NCI-H2029 treated with DMSO at 0.1 percent for 48 hours (cell line): ENCODE measurements around the gene FANCI.

Source experiments
- DNase-seq: peaks from one replicate; lab custom pipeline; 2025; lab: John Stamatoyannopoulos, UW

Gene FANCI

DNA sequence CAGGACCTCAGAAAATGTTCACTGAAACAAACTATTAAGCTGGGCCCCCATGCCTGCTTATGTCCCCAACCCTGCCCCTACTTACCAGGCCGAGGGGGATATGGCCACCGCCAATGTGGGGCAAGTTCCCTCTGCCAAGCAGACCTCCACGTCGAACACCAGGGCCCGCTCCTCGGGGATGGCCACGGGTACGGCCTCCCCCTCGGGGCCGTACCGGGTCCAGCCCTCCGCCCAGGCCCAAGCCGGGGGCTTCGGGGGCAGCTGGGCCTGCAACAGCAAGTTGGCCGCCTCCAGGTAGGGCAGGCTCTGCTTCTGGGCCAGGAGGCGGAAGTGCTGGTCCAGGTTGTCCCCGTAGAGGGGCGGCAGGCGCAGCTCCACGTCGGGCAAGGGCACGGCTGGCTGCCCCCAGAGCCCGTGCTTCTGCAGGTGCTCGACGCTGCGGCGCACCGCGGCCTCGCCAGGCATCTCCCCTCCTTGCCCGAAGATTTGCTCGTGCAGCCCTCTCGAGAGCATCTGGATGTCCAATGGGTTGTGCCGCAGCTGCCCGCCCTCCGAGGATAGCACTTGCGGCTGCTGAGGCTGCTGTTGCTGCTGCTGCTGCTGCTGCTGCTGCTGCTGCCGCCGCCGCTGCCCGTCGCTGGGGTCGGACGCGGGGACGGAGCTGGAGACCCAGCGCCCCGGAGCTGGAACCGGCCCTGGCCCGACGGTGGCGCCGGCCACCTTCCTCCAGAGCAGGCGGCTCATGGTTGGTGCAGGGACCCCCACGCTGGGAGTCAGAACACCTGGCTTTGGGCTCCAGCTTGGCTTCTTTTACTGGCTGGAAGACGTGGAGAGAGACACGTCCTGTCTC is 89.5 kb downstream of the FANCI start:
- DNase-seq: no peak

DNA sequence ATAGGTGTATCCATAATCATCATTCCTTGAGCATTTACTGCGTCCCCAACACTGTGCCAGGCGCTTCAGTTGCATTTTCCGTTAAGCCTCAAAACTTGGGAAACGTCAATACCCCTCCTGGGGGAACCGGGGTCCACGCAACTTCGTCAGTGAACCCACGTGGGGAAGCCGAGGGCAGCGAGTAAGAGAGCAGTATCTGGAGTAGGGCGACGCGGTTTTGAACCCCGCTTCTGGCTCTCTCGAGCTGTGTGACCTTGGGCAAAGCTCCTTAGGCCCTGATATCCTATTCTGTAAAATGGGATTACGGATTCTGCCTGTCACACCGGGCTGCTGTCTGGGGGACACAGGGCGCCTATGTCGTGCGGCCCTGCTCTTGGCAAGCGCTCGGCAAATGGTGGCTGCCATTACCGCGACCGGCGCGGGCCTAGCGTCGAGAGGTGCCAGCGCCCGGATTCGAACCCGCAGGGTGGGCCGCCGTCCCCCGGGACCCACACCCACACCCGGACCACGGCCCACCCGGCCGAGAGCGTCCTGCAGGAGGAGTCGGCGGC is 90.3 kb downstream of the FANCI start:
- no peak for DNase-seq

DNA sequence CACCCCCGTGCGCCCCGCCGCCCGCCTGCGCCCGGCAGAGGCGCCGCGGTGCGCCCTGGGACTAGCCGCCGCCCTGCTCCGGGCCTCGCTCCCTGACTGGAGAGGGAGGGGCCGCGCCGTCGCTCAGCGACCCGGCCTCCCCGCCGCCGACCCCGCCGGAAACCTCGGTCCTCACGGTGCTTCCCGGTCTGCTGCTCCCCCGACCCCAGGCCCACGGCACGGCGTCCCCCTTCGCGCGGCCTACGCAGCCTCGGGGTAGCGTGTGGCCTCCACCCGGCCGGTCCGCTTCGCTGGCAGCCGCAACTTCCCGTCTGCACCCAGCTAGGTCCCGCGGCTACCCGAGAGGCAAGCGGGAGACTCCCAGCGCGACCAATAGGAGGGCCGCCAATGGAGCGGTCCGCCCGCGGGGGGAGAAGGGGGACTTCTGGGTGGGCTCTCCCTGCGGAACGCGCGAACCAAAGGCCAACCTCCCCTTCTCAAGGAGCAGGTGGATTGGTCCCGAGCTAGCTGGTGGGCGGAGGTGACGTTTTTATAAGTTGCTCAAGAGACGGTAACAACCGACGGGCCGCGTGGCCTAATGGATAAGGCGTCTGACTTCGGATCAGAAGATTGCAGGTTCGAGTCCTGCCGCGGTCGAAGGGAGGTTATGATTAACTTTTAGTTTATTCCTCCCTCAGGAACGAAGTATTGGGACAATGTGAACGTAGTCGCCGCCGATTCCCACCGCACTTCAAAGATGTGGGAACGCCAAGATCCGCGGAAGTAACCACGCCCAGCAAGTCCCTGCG is 90.9 kb downstream of the FANCI start, which contains the start of gene POLG:
TSS of gene POLG (minus strand) at position 315 of the 788 bp plus-strand sequence. CDS start 1,070 bp downstream, outside the sequence.
- DNase-seq: peak; percentile 49

DNA sequence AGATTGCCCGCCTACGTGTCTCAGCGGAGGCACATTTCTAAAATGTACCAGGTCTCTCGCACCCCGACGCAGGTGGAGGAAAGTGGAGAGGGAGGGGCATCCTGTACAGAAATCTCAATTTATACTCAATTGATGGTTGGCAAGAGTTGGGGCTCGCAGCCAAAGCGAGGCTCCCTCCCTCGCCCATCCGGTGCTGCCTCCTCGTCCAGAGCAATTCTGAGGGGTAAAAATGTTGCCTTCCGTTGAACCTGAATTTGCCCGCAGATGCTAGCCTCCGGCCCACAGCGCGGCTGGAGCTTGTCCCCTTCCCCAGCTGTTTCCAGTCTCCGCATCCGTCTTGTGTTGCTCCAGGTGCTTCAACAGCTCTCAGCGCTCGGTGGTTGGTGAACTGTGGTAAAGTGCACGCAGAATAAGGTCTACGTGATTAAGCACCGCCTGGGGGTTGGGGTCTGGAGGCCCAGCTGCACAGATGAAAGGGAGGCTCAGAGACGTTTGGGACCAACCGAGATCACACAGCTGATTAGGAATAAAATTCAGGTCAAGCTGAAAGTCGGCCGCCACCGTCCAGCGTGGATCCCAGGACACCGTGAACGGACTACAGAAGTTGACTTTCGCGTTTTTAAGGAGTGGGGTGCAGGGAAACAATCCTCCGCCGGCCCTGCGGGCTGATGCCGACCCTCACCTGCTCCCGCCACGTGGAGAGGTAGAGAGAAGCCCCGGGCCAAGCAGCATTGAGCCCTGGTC is 91.7 kb downstream of the FANCI start:
- DNase-seq: peak; percentile 23

DNA sequence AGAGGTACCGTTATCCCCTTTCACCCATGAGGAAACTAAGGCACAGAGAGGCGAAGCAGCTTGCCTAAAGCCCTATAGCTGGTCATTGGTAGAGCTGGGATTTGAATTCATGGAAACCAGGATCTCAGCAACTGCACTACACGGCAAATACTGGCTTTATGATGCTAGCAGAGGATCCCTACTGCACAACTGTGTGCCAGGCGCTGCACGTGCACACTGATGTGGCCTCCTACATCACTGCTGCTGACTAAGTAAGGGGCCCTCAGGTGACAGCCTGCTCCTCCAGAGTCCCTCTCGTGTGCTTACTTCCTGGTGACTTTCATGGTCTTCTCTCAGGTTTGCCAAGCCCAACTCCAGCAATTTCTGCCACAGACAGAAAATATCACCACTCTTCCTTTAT is 94.3 kb downstream of the FANCI start:
- no peak for DNase-seq

DNA sequence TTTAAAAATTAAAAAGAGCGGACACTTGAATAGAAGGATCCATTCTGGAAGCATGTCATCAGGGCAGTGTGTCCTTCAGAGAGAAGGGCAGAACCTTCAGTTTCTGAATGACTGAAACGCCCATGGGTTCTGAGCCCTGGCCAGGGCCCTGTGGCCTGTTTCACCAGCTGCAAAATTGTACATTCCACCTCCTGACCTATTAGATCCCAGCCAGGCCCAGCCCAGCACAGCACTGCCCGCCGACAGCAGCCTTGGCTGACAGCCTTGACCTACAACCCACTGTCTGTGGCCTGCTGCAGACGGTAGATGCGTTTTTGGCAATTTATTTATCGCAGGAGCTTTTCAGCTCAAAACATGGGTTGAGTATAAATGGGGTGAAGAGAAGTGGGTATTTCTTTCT is 96.8 kb downstream of the FANCI start:
- DNase-seq: no peak

DNA sequence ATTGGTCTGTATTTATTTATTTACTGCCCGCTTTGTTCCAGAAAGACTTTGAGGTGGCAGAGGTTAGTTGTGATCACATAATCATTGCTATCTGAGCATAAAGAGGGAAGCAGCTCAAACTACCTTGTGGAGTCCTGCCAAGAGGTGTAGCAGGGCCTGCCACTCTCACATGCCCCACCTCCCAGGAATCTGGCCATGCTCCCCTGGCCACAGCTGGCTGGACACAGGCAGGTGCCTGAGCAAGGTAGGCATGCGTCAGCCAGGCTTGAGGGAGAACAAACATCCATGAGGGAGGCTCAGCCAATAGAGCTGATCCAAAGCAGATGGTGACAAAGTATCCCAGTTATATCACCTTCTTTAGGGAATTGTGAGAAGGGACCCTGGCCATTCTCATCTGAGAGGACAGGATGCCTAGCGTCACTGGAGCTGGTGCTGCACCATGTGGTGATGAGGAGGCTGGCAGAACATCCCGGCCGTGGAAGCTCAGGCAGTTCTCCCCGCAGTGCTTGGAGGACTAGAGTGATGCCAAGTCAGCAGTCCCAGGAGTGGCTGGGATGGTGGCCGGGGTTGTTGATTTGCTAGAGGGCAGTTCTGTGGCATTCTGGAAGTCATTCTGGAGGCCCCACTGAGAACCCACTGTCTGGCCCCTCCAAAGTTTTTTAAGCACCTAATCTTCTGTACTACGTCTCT is 97.7 kb downstream of the FANCI start:
- DNase-seq: peak; percentile 39

DNA sequence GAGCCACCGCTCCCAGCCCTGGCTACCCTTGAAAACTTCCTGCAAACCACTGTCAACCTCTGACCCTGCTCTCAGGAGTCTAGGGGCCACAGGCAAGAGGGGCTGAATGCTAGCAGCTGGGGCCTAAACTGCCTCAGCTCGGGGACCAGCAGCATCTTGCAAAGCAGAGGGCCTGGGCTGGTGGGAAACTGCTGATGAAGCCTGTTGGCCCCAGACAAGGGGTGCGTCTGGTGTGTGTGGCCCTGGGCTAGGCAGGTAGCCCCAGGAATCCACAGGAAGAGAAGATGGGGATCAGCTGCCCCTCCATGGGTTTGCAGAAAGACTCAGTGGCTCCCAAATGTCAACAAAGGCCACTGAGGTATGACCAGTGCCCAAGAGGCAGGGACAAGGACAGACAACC is 99.1 kb downstream of the FANCI start:
- DNase-seq: no peak

DNA sequence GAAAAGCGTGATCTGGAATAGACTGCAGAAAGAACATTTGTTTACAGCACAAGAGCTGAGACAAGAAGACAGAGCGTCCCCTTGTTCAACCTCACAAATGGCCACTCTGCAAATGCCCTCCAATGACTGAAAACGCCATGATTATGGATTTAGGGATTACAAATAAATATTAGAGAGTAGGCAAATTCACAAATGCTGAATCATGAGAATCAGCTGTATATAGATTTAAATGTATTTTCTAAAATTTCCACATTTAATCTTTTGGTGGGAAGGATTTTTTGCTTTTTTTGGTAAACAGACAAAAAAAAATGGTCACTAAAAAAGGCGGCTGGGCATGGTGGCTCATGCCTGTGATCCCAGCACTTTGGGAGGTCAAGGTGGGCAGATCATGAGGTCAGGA is 101.5 kb downstream of the FANCI start:
- DNase-seq: no peak

DNA sequence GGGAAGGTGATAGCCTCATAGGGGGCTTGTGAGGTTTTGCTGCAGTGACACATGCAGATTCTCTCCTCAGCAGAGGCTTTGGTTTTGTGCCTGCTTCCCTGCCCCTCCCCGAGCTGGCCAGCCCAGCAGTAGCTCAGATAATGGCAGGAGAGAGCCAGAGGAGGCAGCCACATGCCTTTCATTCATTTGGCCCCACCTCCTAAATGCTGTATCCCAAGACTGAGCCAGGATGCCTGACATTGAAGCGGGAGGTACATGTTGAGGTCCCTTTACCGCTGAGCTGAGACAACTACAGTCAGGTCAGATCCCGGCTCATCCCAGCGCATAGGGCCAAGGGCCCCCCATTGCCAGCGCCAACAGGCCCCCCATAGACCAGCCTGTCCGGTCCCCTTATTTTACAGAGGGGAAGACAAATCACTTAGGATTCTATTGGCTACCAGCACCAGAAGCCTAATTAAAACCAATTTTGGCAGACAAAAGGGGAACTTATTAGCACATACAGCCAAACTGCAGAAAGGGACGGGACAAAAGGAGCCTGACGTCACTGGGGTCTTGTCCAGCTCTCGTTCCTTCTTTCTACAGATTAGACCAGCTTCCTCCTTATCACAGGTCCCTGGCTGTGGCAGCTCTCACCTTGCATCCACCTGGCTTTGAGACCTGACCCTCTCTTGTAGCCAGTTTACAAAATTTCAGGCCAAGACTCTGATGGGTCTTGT is 102.9 kb downstream of the FANCI start:
- no peak for DNase-seq

DNA sequence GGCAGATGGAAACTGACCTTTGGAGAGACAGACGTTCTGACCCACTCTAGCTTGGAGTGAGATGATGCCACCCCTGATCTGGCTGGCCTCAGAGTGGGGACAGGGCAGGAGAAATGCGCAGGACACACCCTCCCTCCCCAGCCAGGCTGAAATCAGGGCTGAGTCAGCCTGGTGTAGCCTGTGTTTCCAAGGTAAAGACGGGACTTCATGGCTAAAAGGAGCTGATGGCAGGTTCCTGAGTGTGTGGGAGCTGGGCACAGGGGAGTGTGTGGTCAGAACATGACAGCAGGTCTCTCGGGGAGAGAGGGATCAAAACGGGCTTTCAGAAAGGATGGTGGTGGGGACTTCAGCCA is 105.4 kb downstream of the FANCI start:
- DNase-seq: no peak

DNA sequence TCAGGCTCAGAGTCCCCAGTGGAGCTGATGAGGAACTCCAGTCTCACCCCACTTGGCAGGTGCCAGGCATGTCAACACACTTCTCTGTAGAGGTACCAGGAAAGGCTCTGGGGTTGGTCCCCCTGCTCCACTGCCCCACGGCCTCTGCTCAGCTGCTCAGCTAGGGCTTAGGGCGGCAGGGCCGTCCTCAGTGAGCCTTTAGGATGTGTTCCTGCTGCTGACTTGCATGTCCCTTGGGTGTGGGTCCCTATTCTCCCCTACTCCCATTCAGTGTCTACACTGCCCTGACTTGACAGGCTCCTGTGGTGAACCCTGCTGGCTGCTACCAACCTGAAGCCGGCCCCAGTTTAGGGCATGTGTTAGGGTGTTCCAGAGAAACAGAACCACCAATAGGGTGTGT is 108.7 kb downstream of the FANCI start:
- DNase-seq: no peak

DNA sequence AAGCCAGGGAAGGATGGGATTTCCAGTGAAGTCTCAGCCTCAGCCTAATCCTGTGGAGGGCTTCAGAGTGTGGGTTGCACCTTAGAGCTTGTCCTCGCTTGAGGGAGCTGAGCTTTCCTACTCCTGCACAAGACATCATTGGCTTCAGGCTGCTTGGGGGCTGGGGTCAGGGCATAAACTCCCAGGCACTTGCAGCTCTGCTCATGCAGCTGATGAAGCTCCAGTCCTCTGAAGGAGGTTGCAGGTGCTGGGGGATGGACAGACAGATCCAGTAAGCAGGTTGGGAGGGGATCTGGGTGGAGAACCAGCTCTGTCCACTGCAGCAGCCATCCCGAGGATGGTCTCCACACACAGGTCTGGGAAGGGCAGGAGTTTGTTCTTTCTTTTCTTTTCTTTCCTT is 110.2 kb downstream of the FANCI start:
- DNase-seq: no peak

DNA sequence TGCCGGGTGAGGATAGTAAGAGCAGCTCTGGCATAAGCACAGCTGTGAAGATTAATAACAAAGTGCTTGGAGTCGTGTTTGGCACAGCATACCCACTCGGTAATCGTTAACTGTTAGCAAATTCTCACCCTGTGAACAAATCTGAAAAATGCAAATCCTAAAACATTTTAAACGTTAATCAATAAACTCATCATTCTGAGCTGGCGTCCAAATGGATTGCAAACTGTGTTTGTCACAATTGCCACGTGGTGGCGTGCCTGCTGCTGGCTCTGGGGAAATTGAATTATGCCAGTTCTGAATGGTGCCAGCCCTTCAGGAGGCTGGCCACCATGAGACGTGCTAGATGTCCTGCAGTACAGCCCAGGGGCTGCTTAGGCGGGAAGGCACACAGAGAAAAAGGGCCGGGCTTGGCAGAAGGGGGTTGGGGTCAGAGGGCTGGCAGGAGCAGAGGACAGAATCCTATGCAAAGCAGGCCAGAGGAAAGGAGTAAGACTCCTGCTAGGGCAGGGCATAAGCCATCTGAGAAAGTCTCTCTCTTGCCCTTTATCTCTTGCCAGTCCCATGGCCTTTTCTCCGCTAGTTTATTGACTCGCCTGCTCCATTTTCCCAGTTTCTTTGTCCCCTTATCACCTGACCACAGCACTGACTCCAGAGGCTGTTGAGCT is 113.0 kb downstream of the FANCI start:
- no peak for DNase-seq

DNA sequence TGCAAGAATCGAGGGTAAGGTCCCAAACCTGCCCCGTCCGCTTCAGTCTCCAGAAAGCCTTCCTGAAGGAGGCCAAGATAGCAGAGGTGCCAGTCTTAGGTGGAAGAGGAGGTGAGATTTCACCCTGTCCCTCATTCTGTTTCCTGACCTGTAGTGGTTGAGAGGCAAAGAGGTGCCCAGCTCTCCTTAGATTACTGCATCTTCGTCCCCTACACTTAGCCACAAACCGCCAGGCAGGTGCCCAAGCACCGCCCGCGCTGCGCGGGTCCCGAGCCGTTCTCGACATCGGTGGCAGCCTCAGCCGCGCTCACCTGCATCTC is 114.6 kb downstream of the FANCI start:
- no peak for DNase-seq

DNA sequence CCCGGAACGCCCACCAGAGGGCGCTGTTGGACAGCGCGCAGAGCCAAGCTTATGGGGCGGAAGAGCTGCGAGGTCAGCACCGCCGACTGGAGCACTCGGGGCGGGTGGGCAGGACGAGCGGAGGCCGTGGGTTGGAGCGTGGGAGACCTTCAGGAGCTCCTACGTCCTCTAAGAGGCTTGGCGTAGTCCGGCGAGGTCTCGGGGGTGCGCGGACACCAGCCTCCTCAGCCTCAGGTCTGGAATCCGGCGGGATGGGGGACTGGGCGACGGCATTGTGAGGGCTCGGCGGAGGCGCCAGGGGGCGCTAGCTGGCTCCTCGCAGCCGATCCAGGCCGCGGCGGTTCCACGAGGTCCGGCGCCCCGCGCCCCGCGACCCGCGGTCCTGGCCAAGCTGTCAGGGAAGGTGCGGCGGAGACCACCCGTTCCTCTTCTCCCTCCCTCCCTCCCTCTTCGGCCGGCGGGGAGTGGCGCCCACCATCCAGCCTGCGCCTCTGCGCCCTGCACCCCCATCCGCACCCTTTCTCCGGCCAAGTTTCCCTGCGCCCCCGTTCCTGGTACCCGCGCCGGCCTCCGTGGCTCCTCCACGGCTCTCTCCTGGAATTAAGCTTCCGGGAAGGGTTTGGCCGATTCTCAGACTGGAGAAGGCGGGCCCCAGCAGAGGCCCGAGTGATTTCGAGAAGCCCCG is 115.1 kb downstream of the FANCI start:
- DNase-seq: no peak

DNA sequence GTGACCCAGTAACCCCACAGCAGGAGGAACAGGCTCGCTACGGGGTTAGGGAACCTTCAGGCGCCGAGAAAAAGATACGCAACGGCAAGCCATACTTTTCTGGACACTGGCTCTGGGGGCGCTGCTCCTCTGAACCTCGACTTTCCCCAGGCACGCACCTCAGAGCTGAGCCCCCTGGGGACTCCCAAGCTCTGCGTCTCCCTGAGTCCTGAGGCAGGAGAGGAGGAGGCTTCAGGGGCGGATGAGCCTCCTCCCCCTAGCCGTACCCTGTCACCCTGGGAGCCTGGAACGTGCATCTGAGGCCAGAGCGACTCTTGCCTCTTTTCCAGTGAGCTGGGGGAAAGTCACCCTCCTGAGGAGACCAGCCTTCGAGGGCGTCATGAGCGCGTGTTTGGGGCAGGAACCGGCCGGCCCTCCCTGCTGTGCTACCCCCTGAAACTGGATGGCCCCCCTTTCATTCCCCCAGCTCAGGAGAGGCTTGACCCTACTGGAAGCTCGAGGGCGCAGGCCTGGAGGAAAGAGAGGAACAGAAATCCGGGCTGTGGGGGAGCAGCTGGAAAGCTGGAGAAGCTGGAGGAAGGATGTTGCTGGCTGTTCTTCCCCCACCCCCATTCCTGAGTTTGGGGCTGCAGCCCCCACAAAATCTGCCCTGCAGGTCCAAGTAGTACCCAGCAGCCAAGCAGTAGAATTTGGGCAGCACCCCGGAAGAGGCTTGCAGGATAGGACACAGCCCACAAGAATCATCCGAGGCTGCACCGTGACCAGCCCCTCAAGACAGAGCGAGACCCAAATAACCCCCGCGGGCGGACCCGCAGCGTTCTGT is 115.9 kb downstream of the FANCI start:
- DNase-seq: no peak

DNA sequence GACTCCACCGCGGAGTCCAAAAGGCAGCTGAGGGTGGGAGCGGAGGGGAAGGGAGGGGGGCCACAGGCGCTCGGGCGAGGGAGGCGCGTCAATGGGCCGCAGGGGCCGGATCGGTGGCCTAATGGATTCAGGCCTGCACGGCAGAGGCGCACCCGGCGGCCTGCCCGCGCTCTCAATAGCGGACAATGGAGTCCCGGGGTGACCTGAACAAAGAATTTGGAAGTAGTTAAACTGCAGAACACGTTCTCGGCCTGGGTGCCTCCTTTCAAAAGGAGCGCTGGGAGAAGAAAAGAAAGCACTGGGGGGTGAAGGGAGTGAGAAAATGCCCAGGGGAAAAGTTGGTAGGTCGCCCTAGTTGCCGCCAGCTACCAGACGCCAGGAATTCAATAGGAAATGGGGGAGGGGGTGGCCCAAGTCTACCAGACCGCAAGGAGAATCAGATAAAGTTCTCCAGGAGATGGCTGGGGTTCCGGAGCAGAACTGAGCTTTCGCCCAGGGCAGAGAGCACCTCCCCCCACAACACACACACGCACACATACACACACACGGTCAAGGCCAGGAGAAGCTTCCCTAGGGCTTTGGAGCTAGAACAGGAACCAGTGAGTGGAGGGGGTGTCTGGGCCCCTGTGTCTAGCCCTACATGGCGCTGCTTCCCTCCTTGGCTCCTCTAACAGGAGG is 116.7 kb downstream of the FANCI start:
- no peak for DNase-seq
